Inflammatory macrophage treated with lipopolysaccharide for 4 hours (primary cell): Measurements from ENCODE around the gene PROB1.
"Not testable (repeated sequence)": the region's sequence is repeated elsewhere in the genome, so short reads cannot be mapped to it uniquely, and the experiment has no call there.

ENCODE experiments used
- DNase-seq: peaks from one replicate; pipeline ENCODE4 v3.0.0-alpha.2; 2020

PROB1 gene

GRCh38 chr5:139413963-139414362 lies 19.1 kb upstream of the PROB1 start:
- DNase-seq, result no peak

DNA sequence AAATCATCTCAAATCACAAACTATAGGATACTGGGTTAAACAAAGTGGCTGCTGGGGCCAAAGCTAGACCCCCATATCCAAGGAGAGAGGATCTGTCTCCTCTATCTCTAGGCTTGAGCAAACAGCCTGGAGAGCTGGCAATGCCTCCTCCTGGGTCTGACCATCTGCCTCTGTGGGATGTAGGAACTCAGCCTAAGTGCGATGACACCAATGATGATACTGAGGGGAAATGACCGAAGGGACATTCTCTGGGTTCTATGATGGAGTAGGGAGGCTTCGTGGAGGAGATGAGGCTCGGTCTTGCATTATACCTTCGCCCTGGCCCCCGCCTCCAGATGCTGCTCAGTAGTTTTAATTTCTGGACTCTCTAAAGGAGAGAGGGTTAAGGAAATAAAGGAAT lies 18.2 kb upstream of the PROB1 start:
- DNase-seq, result no peak

- no peak for DNase-seq
Measured at GRCh38 chr5:139410993-139411828, 16.3 kb upstream of the PROB1 start.

- DNase-seq, result no peak
Measured at GRCh38 chr5:139410121-139410992, 15.5 kb upstream of the PROB1 start.

DNA sequence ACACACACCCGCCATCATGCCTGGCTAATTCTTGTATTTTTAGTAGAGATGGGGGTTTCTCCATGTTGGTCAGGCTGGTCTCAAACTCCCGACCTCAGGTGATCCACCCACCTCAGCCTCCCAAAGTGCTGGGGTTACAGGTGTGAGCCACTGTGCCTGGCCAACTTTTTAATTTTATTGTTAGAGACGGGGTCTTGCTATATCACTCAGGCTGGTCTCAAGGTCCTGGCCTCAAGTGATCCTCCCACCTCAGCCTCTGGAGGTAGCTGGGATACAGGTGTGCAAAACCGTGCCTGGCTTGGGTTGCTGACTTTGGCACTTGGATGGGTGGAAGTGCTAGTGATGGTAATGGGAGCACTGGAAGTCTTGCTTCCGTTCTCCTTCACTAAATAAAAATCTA lies 14.2 kb upstream of the PROB1 start:
- not testable (repeated sequence) for DNase-seq

- DNase-seq, result no peak
Measured at GRCh38 chr5:139408191-139408590, 13.3 kb upstream of the PROB1 start.

GRCh38 chr5:139407517-139407916 lies 12.6 kb upstream of the PROB1 start:
- no peak for DNase-seq

- no peak for DNase-seq
Measured at GRCh38 chr5:139406963-139407362, 12.1 kb upstream of the PROB1 start.

GRCh38 chr5:139404484-139404840 lies 9.6 kb upstream of the PROB1 start:
- no peak for DNase-seq

GRCh38 chr5:139403787-139404483 lies 9.0 kb upstream of the PROB1 start, which contains the start of gene SPATA24:
SPATA24 (minus strand) TSS chr5:139404089; CDS start chr5:139404060, 29 bp downstream.
- DNase-seq, result peak; percentile 97

- DNase-seq, result no peak
Measured at GRCh38 chr5:139403418-139403786, 8.5 kb upstream of the PROB1 start.

DNA sequence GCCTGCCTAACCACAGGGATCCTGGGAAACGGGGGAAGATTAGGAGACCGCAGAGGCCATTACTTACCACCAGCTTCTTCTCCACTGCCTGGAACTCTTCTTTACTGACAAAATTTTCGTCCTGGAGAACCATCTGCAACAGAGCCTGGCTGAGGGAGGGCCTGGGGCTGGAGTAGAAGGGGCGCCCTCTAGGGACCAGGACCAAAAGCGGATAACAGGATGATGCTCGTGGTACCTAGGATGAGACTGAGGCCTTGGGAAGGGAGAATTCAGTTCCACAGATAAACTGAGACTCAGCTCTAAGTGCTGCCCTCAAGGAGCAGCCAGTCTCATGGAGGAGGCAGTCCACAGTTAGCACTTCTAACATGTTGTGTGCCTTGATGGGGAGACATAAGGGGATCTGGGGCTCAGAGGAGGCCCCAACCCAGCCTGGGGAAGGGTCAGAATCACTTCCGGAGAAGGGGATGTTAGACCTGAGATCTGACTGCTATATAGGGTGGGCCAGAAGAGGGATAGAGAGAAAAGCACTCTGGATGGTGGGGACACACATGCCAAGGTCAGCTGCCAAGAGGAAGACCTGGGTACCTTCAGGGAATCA lies 7.8 kb upstream of the PROB1 start:
- peak; percentile 45 for DNase-seq

GRCh38 chr5:139401546-139401945 lies 6.6 kb upstream of the PROB1 start:
- DNase-seq, result no peak

DNA sequence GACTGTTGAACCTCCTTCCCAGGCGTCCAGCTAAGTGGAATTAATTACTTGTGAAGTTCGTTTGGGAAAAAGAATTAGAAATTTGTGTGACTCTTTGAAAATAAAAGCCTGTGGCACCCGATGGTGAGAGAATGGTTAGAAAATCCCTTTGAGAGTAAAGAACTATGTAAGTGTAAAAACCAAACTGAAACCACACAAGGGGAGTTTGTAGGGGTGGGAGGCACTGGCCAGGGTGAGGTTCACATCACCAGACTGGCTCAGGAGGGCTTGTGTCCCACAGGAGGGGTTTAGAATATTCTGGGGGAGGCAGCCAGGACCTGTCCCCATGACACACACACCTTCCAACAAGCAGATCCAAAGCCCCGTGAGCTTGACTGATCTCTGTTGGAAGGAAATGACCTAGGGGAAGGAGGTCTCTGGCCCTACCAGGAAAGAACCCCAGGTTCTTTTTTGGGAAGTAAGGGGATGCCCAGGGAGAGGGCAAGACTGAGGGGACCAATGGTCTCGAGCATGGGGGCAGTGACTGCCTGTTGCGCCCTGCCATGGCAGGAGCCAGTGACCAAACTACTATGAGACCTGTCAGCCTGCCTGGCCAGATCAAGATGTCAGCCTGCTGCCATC lies 4.7 kb upstream of the PROB1 start:
- DNase-seq, result no peak

DNA sequence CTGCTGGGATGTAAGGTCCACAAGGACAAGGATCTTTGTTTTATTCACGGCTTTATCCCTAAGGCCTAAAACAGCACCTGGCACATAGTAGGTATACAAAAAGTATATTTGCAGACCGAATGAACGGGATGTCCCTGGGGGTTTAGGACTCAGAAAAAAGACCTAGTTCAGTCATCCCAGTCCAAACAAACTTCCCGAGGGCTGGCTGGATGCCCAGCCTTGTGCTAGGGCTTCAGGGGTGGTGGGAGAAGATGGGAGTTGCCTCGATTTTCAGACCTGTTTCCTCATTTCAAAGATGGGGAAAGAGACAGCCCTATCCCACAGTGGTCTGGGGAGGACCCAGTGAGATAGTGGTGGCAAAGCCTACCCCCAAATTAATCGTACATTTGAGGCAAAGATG lies 3.0 kb upstream of the PROB1 start:
- no peak for DNase-seq

GRCh38 chr5:139396691-139397090 lies 1.8 kb upstream of the PROB1 start:
- no peak for DNase-seq

- DNase-seq, result no peak
Measured at GRCh38 chr5:139395844-139396640, 1.1 kb upstream of the PROB1 start.

GRCh38 chr5:139394123-139394653 lies 716 bp downstream of the PROB1 start:
- no peak for DNase-seq

DNA sequence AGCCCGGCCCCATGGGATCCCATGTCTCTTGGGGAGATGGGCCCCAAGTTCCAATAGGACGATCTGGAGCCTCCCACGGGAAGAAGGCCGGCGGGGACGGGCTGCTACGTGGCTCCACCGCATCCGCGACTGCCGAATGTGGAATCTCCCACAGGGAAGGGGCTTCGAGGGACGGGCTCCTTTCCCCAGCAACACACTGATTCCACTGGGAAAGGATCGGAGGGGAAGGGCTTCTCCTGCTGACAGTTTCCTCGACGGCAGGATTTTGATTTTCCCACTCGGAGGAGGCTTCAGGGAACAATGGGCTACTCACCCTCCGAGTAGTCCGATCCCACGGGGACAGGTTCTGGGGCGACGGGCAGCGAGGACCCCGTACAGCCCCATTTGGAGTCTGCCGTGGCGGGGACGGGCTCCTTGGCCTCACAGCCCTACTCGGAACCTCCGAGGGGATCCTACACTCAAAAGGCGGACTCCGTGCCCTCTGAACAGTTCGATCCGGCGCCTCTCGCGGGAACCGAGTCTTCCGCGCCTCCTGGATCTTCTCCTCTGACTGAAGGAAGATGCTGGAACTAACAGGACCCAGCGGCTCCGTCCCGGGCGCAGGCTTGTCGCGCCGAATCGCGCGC lies 1.3 kb downstream of the PROB1 start:
- no peak for DNase-seq

DNA sequence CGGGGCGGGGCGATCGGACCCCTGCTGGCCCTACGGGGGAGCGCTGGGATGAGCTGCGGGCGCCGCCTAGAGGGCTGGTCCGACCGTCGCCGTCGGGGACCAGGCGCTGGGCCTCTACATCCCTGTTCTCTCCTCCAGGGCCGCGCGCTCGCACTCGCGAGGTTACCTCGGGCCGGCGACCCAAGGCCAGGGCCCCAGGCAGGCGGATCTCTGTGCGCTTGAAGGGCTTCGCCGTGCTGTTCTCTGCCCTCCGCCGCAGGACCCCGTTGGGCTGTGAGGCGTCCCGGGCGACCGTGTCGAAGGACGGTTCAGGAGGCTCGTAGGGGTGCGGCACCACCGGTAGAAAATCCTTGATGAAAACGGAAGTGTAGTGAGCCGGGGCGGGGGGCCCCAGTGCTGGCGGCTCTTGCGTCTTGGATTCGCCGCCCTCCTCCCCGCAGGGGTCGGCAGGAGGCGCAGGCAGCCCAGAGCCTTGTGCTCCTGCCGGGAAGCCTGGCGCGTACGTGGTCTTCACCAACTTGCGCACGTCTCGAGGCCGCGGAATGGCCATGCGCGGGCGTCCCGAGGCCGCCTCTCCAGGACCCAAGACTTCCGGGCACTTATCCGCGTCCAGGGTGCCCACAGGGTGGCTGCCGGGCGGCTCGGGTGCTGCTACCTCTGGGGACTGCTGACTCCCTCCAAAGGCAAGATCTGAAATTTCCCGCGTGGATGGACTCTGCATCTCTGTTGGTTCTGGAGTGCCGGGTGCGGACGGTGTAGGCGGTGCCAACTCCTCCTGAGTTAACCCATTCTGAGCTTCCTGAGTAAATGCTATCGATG lies 2.0 kb downstream of the PROB1 start:
- peak; percentile 68 for DNase-seq
